ENCODE measurements around the gene PAQR4.

PAQR4 gene

DNA sequence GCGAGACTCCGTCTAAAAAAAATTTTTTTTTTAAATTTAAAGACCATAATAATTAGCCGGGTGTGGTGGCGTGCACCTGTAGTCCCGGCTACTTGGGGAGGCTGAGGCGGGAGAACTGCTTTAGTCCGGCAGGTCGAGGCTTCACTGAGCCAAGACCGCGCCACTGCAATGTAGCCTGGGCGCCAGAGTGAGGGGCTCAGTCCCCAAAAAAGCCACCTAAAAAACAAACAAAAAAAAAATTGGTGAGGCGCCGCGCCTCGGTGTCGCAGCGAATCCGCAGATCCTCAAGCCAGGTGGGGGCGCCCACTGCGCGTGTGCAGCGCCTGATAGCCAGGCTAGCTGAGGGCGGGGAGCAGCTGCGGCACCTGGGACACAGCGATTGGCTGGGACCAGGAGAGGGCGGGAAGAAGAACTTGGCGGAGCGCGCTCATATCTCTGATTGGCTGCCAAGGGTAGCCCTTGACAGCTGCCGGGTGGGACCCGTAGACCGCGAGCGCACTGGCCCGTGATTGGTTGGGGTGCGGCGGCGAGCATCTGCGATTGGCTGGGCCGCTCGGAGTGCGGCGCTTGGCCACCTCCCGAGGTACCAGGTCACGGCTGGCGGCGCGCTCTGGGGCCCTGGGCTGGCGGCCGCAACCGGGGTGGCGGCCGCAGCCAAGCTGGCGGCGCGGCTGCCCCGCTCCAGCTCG, 34.6 kb downstream of the PAQR4 start:
- H3K9ac ChIP-seq (ENCODE audit: low read depth, low read length): no peak overlapping the region
- no peak overlapping the region for H3K27ac ChIP-seq (ENCODE audit: low read length)
- peaks cover 23% of the 10 kb centered on the region for H3K4me1 ChIP-seq (ENCODE audit: insufficient read depth, low read length)
- peaks cover 15% of the 10 kb centered on the region; the same call in 1 of the 2 replicates for H3K27me3 ChIP-seq (ENCODE audit: insufficient read depth, low read length)
- H3K4me3 ChIP-seq (ENCODE audit: low read length): no peak overlapping the region
- H3K9me3 ChIP-seq (ENCODE audit: insufficient read depth, low read depth, low read length): no peaks in the 10 kb centered on the region
- no peaks in the 10 kb centered on the region for H3K36me3 ChIP-seq (ENCODE audit: insufficient read depth, low read depth, low read length)

DNA sequence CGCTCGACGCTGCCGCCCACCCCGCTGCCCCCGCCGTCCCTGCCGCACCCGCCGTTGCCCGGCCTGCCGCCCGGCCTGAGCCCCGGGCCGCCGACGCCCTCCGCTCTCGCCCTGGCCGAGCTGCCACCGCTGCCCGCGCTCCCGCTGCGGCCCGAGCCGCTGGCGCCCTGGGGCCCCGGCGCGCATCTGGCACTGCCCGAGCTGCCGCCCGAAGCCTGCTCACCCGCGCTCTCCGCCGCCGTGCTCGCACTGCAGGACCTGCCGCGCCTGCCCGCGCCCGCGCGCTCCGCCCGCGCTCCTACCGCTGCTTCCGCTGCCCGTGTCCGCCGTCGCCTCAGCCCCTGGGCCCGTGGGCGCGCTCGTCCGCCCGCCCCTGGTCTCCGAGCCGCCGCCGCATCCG, 35.2 kb downstream of the PAQR4 start:
- no peak overlapping the region for H3K9ac ChIP-seq (ENCODE audit: low read depth, low read length)
- no peak overlapping the region for H3K4me3 ChIP-seq (ENCODE audit: low read length)
- H3K9me3 ChIP-seq (ENCODE audit: insufficient read depth, low read depth, low read length): no peaks in the 10 kb centered on the region
- peaks cover 28% of the 10 kb centered on the region for H3K4me1 ChIP-seq (ENCODE audit: insufficient read depth, low read length)
- H3K27ac ChIP-seq (ENCODE audit: low read length): no peak overlapping the region
- no peaks in the 10 kb centered on the region for H3K36me3 ChIP-seq (ENCODE audit: insufficient read depth, low read depth, low read length)
- peaks cover 15% of the 10 kb centered on the region; the same call in 1 of the 2 replicates for H3K27me3 ChIP-seq (ENCODE audit: insufficient read depth, low read length)

DNA sequence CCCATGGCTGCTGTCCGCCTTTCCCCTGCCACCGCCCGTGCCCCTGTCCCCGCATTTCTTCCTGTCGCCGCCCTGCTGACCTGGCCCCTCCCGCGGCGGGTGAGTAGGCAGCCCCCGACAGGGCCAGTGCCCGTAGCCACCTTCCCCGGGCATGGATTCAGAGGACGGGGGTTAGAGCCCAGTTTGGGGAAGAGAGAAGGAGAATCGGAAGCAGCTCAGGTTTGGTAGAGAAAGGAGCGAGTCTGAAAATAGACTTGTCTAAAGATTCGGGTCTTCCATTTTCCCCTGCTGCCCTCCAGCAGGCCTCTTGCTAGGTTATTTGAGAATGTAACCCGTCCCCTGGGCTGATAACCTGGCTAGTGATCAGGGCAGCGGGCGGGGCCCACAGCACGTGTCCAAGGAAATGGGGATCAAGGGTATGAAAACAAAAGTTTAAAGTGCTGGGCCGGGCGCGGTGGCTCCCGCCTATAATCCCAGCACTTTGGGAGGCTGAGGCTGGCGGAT, 35.7 kb downstream of the PAQR4 start:
- Histone ChIP-seq H3K9ac (ENCODE audit: low read depth, low read length) (no peak overlapping the region), H3K9me3 (ENCODE audit: insufficient read depth, low read depth, low read length) (no peaks in the 10 kb centered on the region), H3K36me3 (ENCODE audit: insufficient read depth, low read depth, low read length) (no peaks in the 10 kb centered on the region), H3K4me1 (ENCODE audit: insufficient read depth, low read length) (peaks cover 28% of the 10 kb centered on the region), H3K27me3 (ENCODE audit: insufficient read depth, low read length) (peaks cover 15% of the 10 kb centered on the region; the same call in 1 of the 2 replicates), H3K27ac (ENCODE audit: low read length) (no peak overlapping the region), H3K4me3 (ENCODE audit: low read length) (peak overlapping the region; percentile 65)

DNA sequence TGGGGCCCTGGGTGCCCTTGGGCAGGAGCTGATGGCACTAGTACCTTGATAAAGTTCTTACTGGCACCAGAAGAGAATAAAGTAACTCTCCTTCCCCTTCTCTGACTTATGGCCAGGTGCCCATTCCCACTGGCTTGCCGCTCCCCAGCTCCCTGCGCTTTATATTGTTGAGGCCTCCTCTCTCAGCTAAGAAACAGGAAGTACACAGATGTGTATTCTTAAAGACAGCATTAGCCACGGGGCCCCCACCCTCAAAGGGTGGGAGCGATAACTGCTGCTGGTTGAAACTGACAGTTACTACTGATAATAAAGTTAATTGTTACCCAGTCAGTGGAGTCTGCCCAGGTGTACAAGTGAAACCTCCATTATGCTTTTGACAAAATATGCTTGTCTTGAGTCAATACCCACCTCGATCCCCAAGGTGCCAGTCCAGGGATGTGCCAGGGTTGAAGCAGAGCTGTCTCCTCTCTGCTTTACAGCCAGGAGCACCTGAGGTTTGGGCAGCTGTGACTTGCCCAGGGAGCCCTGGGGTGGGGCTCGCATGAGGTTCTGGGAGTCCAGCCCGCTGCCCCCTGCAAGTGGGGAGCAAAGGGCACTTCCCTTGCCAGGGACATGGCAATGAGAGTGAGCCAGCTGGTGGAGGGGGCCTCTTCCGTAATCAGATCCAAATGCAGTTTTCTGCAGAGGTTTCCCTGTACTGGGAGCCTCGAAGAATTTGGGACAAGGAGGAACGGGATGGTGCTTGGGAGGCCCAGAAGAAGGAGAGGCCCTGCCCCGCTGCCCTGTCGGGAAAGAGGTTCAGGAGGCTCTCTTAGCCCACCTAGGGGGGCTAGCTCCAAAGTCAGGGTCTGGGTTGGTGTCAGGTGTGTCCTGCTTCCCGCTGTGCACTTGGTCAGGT, 38.2 kb downstream of the PAQR4 start:
- H3K4me3 ChIP-seq (ENCODE audit: low read length): peak overlapping the region; percentile 63
- H3K9ac ChIP-seq (ENCODE audit: low read depth, low read length): peak overlapping the region; percentile 92
- H3K9me3 ChIP-seq (ENCODE audit: insufficient read depth, low read depth, low read length): no peaks in the 10 kb centered on the region
- H3K27ac ChIP-seq (ENCODE audit: low read length): peak overlapping the region; percentile 86
- peaks cover 31% of the 10 kb centered on the region for H3K4me1 ChIP-seq (ENCODE audit: insufficient read depth, low read length)
- H3K27me3 ChIP-seq (ENCODE audit: insufficient read depth, low read length): peaks cover 25% of the 10 kb centered on the region
- no peaks in the 10 kb centered on the region for H3K36me3 ChIP-seq (ENCODE audit: insufficient read depth, low read depth, low read length)

DNA sequence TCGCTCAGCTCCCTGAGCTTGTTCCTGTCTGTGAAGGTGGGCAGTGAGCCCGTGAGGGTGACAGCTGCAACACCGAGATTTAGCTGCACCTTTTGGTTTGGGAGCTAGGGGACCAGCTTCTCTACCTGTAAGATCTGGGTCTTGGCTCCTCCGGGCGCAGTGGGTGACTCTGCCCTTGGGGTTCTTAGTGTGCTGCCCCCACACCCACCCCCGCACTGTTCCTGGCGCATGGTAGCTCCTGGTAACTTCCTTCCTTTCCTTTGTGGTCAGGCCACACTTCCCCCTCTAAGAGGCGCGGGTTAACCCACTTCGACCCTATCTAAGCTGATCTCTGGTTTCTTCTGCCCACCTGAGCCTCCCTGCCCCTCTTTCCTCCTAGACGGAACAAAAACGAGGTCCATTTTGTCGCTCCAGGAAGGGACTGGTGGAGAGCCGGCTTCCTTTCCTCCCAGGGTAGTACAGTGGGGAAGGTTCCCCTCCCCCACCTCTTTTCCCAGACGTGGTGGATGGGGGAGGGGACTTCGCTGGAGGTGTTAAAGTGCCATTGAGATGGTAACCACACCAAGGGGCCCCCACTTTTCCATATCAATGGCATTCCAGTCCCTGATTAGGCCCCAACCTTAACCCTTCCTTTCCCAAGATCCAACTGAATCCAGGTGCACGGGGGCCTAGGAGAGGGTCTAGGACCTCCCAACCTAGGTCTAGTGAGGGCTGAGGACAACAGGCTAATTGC, 39.0 kb downstream of the PAQR4 start:
- Histone ChIP-seq H3K27me3 (ENCODE audit: insufficient read depth, low read length) (peaks cover 34% of the 10 kb centered on the region), H3K36me3 (ENCODE audit: insufficient read depth, low read depth, low read length) (no peaks in the 10 kb centered on the region), H3K9me3 (ENCODE audit: insufficient read depth, low read depth, low read length) (no peaks in the 10 kb centered on the region), H3K9ac (ENCODE audit: low read depth, low read length) (peak overlapping the region; percentile 92), H3K4me3 (ENCODE audit: low read length) (peak overlapping the region; percentile 63), H3K27ac (ENCODE audit: low read length) (peak overlapping the region; percentile 94), H3K4me1 (ENCODE audit: insufficient read depth, low read length) (peaks cover 34% of the 10 kb centered on the region)

DNA sequence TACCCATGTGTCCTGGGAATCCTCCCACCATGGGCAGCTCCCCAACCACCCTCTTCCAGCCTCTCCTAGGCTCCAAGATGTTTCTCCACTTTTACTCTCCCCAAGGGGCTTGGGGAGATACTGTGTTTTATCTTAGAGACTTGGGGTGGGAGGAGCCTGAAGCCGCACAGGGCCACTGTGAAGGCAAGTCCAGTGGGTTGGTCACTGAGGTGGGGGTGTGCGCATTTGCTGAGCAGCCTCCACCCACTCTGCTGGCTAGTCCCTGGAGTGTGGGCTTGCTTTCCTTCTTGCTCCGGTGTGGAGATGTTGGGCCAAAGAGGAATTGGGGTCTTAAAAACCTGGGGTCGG, 39.5 kb downstream of the PAQR4 start:
- Histone ChIP-seq H3K27me3 (ENCODE audit: insufficient read depth, low read length) (peaks cover 39% of the 10 kb centered on the region), H3K9ac (ENCODE audit: low read depth, low read length) (peak overlapping the region; percentile 83), H3K36me3 (ENCODE audit: insufficient read depth, low read depth, low read length) (no peaks in the 10 kb centered on the region), H3K4me1 (ENCODE audit: insufficient read depth, low read length) (peaks cover 37% of the 10 kb centered on the region), H3K9me3 (ENCODE audit: insufficient read depth, low read depth, low read length) (no peaks in the 10 kb centered on the region), H3K4me3 (ENCODE audit: low read length) (peak overlapping the region; percentile 63), H3K27ac (ENCODE audit: low read length) (peak overlapping the region; percentile 94)

DNA sequence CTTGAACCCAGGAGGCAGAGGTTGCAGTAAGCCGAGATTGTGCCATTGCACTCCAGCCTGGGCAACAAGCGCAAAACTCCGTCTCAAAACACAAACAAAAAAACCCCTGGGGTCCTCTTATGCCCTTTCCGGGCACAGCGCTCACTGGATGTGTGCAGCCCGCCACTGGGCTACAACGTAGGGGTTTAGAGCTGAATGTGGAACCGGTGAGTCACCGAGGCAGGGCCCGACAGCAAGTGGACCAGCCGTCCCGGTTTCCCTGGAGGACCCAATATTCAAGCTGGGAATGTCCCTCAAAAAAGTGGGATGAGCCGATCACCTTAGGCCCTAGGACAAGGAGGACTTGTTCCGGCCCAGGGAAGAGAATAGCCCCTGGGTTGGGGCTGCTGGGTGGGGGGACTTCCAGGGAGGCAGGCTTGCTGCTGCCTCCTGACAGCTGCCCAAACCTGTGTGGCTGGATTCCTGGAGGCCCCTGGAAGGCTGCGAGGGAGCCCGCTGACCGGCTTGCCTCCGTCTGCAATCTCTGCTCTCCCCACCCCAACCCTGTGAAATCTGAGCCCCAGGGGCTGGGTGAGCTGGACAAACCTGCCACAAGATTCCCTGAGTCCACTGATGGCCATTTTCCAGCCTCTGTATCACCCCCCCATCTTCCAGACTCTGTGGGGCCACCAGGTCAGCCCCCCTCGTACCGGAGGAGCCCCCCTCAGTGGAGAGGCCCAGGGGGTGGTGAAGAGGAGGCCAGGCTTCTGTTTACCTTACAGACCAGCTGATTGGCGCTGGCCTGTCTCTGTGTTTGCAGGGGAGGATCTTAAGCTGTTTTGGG, 40.6 kb downstream of the PAQR4 start:
- Histone ChIP-seq H3K27me3 (ENCODE audit: insufficient read depth, low read length) (peaks cover 42% of the 10 kb centered on the region), H3K4me1 (ENCODE audit: insufficient read depth, low read length) (peaks cover 42% of the 10 kb centered on the region), H3K27ac (ENCODE audit: low read length) (peak overlapping the region; percentile 94), H3K36me3 (ENCODE audit: insufficient read depth, low read depth, low read length) (peaks cover 6% of the 10 kb centered on the region), H3K9me3 (ENCODE audit: insufficient read depth, low read depth, low read length) (no peaks in the 10 kb centered on the region), H3K4me3 (ENCODE audit: low read length) (peak overlapping the region; percentile 63; the same call in 1 of the 2 replicates), H3K9ac (ENCODE audit: low read depth, low read length) (peak overlapping the region; percentile 83)

DNA sequence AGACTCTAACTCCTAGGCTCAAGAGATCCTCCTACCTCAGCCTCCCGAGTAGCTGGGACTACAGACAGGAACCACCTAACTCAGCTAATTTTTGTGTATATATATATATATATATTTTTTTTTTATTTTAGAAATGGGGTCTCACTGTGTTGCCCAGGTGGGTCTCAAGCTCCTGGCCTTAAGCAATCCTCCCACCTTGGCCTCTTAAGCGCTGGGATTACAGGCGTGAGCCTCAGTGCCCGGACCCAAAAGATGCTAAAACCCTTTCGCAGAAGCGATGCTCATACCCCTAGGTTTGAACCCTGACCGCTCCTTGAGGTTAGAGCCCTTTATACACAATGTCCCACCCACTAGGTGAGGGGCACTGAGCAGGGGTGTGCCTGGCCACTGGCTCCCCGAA, 41.4 kb downstream of the PAQR4 start:
- H3K27ac ChIP-seq (ENCODE audit: low read length): no peak overlapping the region
- no peak overlapping the region for H3K4me3 ChIP-seq (ENCODE audit: low read length)
- H3K27me3 ChIP-seq (ENCODE audit: insufficient read depth, low read length): peaks cover 39% of the 10 kb centered on the region
- peak overlapping the region; percentile 83; the same call in 1 of the 2 replicates for H3K9ac ChIP-seq (ENCODE audit: low read depth, low read length)
- peaks cover 13% of the 10 kb centered on the region for H3K36me3 ChIP-seq (ENCODE audit: insufficient read depth, low read depth, low read length)
- H3K4me1 ChIP-seq (ENCODE audit: insufficient read depth, low read length): peaks cover 45% of the 10 kb centered on the region
- no peaks in the 10 kb centered on the region for H3K9me3 ChIP-seq (ENCODE audit: insufficient read depth, low read depth, low read length)

DNA sequence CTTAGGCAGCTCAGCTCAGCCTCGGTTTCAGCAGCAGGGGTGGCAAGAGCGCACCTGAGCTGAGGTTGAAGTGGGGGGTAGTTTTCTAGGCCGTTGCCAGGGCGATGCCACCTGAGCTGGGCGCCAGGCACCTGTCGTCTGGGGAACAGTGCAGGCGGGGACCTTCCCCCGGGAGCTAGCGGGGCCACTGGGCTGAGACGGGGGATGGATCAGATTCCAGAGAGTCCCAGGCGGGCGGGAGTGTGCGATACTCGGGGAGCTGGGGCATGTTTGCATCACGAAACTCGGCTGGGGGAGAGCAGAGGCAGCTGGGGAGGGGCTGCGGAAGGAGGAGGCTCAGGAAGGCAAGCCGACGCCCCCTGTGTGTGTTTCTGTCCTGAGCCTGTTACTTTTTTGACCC, 43.1 kb downstream of the PAQR4 start:
- Histone ChIP-seq H3K9ac (ENCODE audit: low read depth, low read length) (peak overlapping the region; percentile 26; the same call in 1 of the 2 replicates), H3K4me1 (ENCODE audit: insufficient read depth, low read length) (peaks cover 37% of the 10 kb centered on the region), H3K4me3 (ENCODE audit: low read length) (peak overlapping the region; percentile 59), H3K9me3 (ENCODE audit: insufficient read depth, low read depth, low read length) (no peaks in the 10 kb centered on the region), H3K27me3 (ENCODE audit: insufficient read depth, low read length) (peaks cover 34% of the 10 kb centered on the region), H3K36me3 (ENCODE audit: insufficient read depth, low read depth, low read length) (peaks cover 22% of the 10 kb centered on the region), H3K27ac (ENCODE audit: low read length) (no peak overlapping the region)

DNA sequence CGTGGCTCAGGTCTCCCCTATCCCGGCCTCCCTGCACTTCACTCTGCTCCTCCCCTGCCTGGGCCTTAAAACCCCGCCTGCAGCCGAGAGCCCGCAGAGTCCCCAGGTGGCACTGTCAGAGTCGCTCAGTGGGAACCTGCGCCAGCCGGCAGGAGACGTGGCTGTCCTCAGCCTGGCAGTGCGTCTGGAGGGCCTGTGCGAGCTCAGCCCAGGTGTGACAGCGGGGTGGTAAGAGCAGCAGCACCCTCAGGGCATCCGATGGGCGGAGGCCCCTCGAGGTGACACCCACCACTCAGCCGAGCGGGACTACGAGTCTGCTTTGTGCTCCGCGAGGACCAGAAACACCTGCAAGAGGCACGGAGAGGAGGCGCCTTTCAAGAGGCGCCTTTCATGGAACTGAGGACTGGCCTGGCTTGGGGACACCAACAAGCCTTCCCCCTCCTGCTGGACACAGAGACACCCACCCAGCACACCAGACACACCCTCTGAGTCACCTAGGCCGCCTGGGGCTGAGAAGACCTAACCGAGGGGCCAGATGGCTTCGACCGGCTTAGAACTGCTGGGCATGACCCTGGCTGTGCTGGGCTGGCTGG, 43.8 kb downstream of the PAQR4 start, which contains the start of gene CLDN9:
CLDN9 (plus strand) TSS at position 96 of the 593 bp plus-strand sequence; CDS start at position 536, 440 bp downstream.
- Histone ChIP-seq H3K9ac (ENCODE audit: low read depth, low read length) (peak within 1 kb of the TSS; percentile 26; the same call in 1 of the 2 replicates), H3K4me3 (ENCODE audit: low read length) (peak within 1 kb of the TSS; percentile 59), H3K36me3 (ENCODE audit: insufficient read depth, low read depth, low read length) (peaks cover 22% of the 10 kb centered on the region), H3K4me1 (ENCODE audit: insufficient read depth, low read length) (peaks cover 30% of the 10 kb centered on the region), H3K27me3 (ENCODE audit: insufficient read depth, low read length) (peaks cover 32% of the 10 kb centered on the region), H3K9me3 (ENCODE audit: insufficient read depth, low read depth, low read length) (no peaks in the 10 kb centered on the region), H3K27ac (ENCODE audit: low read length) (no peak within 1 kb of the TSS)

Data from iPS-20b (cell line).